ENCODE results near the gene PTGR2.

Gene PTGR2

GRCh38 chr14:73870525-73871235, 19.0 kb downstream of the PTGR2 start:
- TF ChIP-seq, protein P1, sequence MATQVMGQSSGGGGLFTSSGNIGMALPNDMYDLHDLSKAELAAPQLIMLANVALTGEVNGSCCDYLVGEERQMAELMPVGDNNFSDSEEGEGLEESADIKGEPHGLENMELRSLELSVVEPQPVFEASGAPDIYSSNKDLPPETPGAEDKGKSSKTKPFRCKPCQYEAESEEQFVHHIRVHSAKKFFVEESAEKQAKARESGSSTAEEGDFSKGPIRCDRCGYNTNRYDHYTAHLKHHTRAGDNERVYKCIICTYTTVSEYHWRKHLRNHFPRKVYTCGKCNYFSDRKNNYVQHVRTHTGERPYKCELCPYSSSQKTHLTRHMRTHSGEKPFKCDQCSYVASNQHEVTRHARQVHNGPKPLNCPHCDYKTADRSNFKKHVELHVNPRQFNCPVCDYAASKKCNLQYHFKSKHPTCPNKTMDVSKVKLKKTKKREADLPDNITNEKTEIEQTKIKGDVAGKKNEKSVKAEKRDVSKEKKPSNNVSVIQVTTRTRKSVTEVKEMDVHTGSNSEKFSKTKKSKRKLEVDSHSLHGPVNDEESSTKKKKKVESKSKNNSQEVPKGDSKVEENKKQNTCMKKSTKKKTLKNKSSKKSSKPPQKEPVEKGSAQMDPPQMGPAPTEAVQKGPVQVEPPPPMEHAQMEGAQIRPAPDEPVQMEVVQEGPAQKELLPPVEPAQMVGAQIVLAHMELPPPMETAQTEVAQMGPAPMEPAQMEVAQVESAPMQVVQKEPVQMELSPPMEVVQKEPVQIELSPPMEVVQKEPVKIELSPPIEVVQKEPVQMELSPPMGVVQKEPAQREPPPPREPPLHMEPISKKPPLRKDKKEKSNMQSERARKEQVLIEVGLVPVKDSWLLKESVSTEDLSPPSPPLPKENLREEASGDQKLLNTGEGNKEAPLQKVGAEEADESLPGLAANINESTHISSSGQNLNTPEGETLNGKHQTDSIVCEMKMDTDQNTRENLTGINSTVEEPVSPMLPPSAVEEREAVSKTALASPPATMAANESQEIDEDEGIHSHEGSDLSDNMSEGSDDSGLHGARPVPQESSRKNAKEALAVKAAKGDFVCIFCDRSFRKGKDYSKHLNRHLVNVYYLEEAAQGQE (IDR thresholded peaks at IDR 0.05; ENCODE audit: insufficient read depth in 1 of 2, low read depth in 2 of 2, low read length in 2 of 2), result no peak
- TF ChIP-seq SIN3A (IDR thresholded peaks at IDR 0.05; ENCODE audit: borderline replicate concordance, insufficient read depth, low read length) (no peak), FOXP2 (optimal IDR thresholded peaks at IDR 0.05; ENCODE audit: borderline replicate concordance, extremely low read depth, extremely low read length, insufficient read depth) (no peak), TAF1 (IDR thresholded peaks at IDR 0.05; ENCODE audit: borderline replicate concordance, insufficient read depth, low read length) (no peak), POLR2AphosphoS5 (IDR thresholded peaks at IDR 0.05; ENCODE audit: low read depth, low read length) (no peak)

GRCh38 chr14:73873660-73874059, 22.0 kb downstream of the PTGR2 start:
- no peak for TF ChIP-seq TAF1 (IDR thresholded peaks at IDR 0.05; ENCODE audit: borderline replicate concordance, insufficient read depth, low read length)
- TF ChIP-seq, protein P1 (IDR thresholded peaks at IDR 0.05; ENCODE audit: insufficient read depth in 1 of 2, low read depth in 2 of 2, low read length in 2 of 2), result no peak
- no peak for TF ChIP-seq SIN3A (IDR thresholded peaks at IDR 0.05; ENCODE audit: borderline replicate concordance, insufficient read depth, low read length)
- no peak for TF ChIP-seq FOXP2 (optimal IDR thresholded peaks at IDR 0.05; ENCODE audit: borderline replicate concordance, extremely low read depth, extremely low read length, insufficient read depth)
- TF ChIP-seq POLR2AphosphoS5 (IDR thresholded peaks at IDR 0.05; ENCODE audit: low read depth, low read length), result no peak

DNA sequence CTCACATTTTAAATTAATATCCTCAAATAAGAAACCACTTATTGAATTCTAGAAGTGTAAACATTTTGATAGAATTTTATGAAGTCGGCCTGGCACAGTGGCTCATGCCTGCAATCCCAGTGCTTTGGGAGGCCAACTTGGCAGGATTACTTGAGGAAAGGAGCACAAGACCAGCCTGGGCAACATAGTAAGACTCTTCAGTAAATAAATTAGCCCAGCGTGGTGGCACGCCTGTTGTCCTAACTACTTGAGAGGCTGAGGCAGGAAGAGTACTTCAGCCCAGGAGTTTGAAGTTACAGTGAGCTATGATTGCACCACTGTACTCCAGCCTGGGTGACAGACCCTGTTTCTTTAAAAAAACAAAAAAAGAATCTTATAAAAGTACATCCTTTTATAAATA, 26.2 kb downstream of the PTGR2 start:
- TF ChIP-seq TAF1 (IDR thresholded peaks at IDR 0.05; ENCODE audit: borderline replicate concordance, insufficient read depth, low read length) (no peak), SIN3A (IDR thresholded peaks at IDR 0.05; ENCODE audit: borderline replicate concordance, insufficient read depth, low read length) (no peak), FOXP2 (optimal IDR thresholded peaks at IDR 0.05; ENCODE audit: borderline replicate concordance, extremely low read depth, extremely low read length, insufficient read depth) (no peak), POLR2AphosphoS5 (IDR thresholded peaks at IDR 0.05; ENCODE audit: low read depth, low read length) (no peak)
- TF ChIP-seq, protein P1 (IDR thresholded peaks at IDR 0.05; ENCODE audit: insufficient read depth in 1 of 2, low read depth in 2 of 2, low read length in 2 of 2), result no peak

DNA sequence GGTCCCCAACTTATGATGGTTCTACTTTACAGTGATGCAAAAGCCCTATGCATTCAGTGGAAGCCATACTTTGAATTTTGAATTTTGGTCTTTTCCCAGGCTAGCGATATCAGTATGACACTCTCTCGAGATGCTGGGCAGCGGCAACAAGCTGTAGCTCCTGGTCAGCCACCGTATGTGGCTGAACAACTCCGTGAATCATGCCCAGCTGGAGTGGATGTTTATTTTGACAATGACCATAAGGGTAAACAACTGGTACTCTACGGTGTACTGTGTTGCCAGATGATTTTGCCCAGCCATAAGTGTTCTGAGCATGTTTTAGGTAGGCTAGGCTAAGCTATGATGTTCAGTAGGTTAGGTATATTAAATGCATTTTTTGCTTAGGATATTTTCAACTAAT, 26.8 kb downstream of the PTGR2 start:
- TF ChIP-seq, protein P1 (IDR thresholded peaks at IDR 0.05; ENCODE audit: insufficient read depth in 1 of 2, low read depth in 2 of 2, low read length in 2 of 2), result no peak
- TF ChIP-seq SIN3A (IDR thresholded peaks at IDR 0.05; ENCODE audit: borderline replicate concordance, insufficient read depth, low read length) (no peak), TAF1 (IDR thresholded peaks at IDR 0.05; ENCODE audit: borderline replicate concordance, insufficient read depth, low read length) (no peak), POLR2AphosphoS5 (IDR thresholded peaks at IDR 0.05; ENCODE audit: low read depth, low read length) (no peak), FOXP2 (optimal IDR thresholded peaks at IDR 0.05; ENCODE audit: borderline replicate concordance, extremely low read depth, extremely low read length, insufficient read depth) (no peak)

Measured in PFSK-1 (cell line).